GM18508 (cell line): ENCODE measurements around the gene UBD.

ENCODE experiments used
- ATAC-seq: cut with Tn5 transposase; IDR thresholded peaks from one replicate; pipeline ENCODE4 v1.9.1; 2021; ENCODE audit warnings: moderate number of reproducible peaks; ENCODE audit not compliant: insufficient read depth, unreplicated experiment

UBD gene

GRCh38 chr6:29524444-29525310, 34.9 kb downstream of the UBD start:
- no peak for ATAC-seq

DNA sequence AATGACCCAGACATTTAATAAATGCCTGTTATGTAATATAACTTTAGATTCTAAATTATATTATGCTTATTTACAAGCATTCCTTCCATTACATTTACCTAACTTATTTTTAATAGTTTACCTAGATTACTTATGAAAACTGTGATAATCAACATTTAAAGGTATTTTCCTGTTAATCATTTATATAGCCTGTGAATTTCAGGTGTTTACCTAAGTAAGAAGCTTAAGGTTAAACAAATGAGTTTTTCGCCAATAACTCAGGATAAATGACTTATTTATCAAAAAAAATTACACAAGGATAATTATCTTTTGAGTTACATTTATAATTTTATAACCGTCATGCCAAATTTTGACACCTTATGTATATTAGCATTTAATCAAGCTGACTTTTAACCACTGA, 35.5 kb downstream of the UBD start:
- no peak for ATAC-seq

DNA sequence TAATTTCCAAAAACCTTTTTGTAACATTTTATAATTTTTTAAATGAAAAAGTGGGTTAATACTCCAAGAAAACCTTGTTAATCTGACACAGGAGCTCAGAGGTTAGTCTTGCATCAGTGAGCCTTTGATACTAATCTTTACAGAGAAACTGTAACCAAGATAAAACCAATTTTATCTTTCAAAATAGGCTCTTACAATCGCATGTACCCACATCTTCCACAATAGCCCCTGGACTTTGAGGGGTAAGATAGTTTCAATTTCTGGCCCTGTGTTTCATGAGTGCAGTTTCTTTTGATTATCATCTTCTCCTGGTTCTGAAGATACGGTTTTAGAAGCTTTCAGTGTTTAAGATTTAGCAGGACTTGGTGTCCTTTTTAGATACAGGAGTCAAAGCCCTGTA, 37.3 kb downstream of the UBD start:
- ATAC-seq = no peak

- ATAC-seq = no peak
Observed at GRCh38 chr6:29521006-29521680, 38.4 kb downstream of the UBD start.

- ATAC-seq = no peak
Observed at GRCh38 chr6:29520232-29520631, 39.3 kb downstream of the UBD start.

GRCh38 chr6:29519291-29520010, 40.1 kb downstream of the UBD start:
- ATAC-seq = no peak

- ATAC-seq = no peak
Observed at GRCh38 chr6:29517728-29518440, 41.6 kb downstream of the UBD start.

DNA sequence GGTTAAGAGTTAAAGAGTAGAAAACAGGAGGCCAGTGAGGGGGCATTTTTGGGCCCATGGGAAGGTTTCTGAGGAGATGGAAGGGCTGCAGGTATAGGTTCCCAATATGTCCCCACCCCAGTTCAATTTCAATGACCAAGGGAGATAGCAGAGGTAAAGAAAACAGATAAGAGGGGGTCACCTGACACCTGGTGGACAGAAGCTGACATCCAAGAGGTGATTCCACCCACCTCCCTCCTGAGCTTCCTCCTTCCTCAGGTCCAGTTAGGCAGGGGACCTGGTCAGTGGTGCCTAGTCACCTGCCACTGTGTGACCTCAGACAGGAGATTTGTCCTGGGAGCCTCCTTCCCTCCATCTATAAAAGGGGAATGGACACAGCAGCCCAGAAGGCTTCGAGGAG, 42.3 kb downstream of the UBD start:
- ATAC-seq = no peak

- no peak for ATAC-seq
Observed at GRCh38 chr6:29516108-29516507, 43.4 kb downstream of the UBD start.

GRCh38 chr6:29510746-29511300, 48.7 kb downstream of the UBD start:
- ATAC-seq = no peak

DNA sequence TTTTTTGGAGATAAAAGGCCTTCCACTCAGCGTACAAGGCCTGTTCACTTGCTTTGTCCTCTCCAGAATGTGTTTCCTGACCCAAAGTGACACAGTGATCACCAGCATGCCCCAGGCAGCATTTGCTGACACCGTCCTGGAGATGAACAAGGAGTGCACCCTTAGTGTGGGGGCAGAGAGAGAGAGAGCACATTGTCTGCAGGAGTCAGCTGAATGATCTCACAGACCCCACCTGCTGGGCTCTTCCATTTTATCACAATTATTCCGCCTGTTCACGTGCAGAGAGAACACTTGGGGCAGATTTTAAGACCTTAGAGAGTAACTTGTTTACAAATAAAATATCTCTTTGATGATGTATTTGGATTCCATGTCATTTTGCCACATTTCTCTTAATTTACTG, 49.3 kb downstream of the UBD start:
- ATAC-seq = no peak

GRCh38 chr6:29509711-29510110, 49.8 kb downstream of the UBD start:
- no peak for ATAC-seq

DNA sequence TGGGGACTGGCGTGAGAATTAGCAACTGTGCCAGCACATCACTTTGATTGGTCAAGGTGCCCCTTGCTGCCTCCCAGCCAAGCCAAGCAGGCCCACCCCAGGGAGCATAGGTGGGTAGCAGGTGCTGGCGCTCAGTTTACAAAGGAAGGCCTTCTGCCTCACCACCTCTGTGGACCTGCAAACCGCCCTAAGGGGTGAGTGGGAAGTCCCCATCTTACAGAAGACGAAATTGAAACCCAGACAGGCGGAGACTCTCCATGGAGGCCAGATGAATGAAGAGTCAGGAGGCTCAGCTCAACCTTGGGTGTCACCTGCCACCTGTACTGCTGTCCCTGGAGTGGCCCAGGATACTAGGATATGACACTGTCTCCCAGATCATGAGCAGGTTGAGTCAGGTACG, 50.3 kb downstream of the UBD start:
- ATAC-seq = peak; percentile 88

DNA sequence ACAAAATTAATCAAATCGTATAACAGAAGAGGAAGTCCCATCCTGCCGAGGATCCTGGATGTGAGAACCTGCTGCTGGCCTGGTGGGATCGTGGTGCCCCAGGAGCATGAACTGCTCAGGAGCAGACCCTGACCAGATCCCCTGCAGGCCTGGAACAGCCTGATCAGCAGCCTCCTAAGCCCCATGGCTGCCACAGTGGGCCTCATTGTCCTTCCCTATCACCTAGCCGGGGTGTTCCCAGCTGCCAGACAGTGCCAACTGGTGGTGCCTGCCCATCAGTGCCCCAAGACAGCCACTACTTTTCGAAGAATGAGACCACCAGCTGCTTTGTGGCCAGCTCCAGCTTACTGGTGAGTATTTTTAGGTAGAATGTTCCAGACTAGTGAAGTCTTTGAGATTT, 52.2 kb downstream of the UBD start:
- no peak for ATAC-seq

- ATAC-seq = no peak
Observed at GRCh38 chr6:29506446-29507067, 53.0 kb downstream of the UBD start.

- no peak for ATAC-seq
Observed at GRCh38 chr6:29505808-29506207, 53.7 kb downstream of the UBD start.
